SJSA1 (cell line): ENCODE data around the gene RAPGEF4. TPM values are rescaled to one million over a fixed set of nuclear protein-coding genes. Genes with fewer than 3 reads are reported as not detected.
A peak's percentile ranks its signal among the peaks of the same experiment; 100 is the strongest.

ENCODE experiments used
- DNase-seq, 2 experiments: peaks; one replicate each; pipeline ENCODE4 v3.0.0-alpha.2; 2015 to 2020; ENCODE audit warnings: low spot score in 2 of 2, low read depth in 1 of 2
- H3K27ac ChIP-seq: fragments of 250-450 bp; sonication (Bioruptor Pico); 2 replicates; pipeline ENCODE4 v1.5.1; 2020; ENCODE audit warnings: mild to moderate bottlenecking, moderate library complexity
- H3K27me3 ChIP-seq: fragments of 250-450 bp; sonication (Bioruptor Pico); replicated peaks from 2 replicates; pipeline ENCODE4 v1.5.1; 2020; ENCODE audit warnings: mild to moderate bottlenecking, moderate library complexity
- H3K36me3 ChIP-seq: fragments of 250-450 bp; sonication (Bioruptor Pico); 2 replicates; pipeline ENCODE4 v1.5.1; 2020; ENCODE audit warnings: mild to moderate bottlenecking
- H3K4me1 ChIP-seq: fragments of 250-450 bp; sonication (Bioruptor Pico); replicated peaks from 2 replicates; pipeline ENCODE4 v1.6.1; 2021; ENCODE audit warnings: mild to moderate bottlenecking
- H3K4me3 ChIP-seq: fragments of 250-450 bp; sonication (Bioruptor Pico); 2 replicates; pipeline ENCODE4 v1.5.1; 2020; ENCODE audit warnings: mild to moderate bottlenecking
- H3K9me3 ChIP-seq: fragments of 250-450 bp; sonication (Bioruptor Pico); replicated peaks from 2 replicates; pipeline ENCODE4 v1.5.1; 2020; ENCODE audit warnings: mild to moderate bottlenecking
- total RNA-seq: library from RNA; depleted of rRNA; stranded (reverse); fragments of >200 nt; shearing (Covaris generic); gene quantifications from 2 replicates; pipeline ENCODE4 v1.2.3, GENCODE V29; 2014

RAPGEF4 gene
- total RNA-seq, 1 experiment from 2014 or later = 0.47 TPM

DNA sequence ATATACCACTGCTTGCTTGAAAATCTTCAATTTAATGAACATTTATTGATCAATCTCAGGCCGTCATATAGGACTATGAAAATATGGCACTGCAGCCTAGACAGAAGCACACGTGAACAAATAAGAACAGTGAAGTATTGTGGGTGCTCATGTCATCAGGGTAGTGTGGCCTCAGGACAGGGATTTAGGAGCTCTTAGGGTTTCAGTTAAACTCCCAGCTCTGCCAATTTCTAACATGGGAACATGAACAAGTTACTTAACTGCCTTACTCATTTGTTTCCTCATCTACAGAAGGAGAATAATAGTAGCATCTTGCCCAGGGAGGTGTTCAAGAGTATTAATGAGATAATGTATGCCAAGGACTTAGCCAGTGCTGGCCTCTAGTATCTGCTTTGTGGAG is 194.0 kb downstream of the RAPGEF4 start:
- Histone ChIP-seq H3K27me3 (no peaks in the 10 kb centered on the region), H3K4me3 (no peak overlapping the region), H3K4me1 (peaks cover 42% of the 10 kb centered on the region), H3K27ac (no peak overlapping the region), H3K36me3 (no peaks in the 10 kb centered on the region), H3K9me3 (no peaks in the 10 kb centered on the region; the same call in 1 of the 2 replicates)
- DNase-seq = no peak

DNA sequence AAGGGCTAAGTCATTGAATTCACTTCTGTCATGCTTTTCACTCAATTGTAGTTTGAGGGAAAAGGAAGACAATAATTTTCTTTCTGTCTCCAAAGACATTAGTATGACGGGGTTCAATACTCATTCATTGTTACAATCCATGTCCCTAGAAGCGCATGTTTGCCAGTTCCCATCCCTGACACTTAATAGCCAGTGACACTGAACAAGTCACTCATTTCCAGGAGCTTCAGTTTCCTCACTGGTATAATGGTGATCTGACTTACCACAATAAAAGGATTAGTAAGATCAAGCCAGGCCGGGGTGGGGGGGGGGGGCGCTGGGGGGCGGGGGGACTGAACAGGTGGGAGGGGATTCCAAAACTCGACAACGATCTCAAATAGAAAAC is 195.2 kb downstream of the RAPGEF4 start:
- Histone ChIP-seq H3K27me3 (no peaks in the 10 kb centered on the region), H3K36me3 (no peaks in the 10 kb centered on the region), H3K4me3 (no peak overlapping the region), H3K4me1 (peaks cover 42% of the 10 kb centered on the region), H3K9me3 (no peaks in the 10 kb centered on the region; the same call in 1 of the 2 replicates), H3K27ac (peak overlapping the region; percentile 62; the same call in 1 of the 2 replicates)
- DNase-seq = no peak

DNA sequence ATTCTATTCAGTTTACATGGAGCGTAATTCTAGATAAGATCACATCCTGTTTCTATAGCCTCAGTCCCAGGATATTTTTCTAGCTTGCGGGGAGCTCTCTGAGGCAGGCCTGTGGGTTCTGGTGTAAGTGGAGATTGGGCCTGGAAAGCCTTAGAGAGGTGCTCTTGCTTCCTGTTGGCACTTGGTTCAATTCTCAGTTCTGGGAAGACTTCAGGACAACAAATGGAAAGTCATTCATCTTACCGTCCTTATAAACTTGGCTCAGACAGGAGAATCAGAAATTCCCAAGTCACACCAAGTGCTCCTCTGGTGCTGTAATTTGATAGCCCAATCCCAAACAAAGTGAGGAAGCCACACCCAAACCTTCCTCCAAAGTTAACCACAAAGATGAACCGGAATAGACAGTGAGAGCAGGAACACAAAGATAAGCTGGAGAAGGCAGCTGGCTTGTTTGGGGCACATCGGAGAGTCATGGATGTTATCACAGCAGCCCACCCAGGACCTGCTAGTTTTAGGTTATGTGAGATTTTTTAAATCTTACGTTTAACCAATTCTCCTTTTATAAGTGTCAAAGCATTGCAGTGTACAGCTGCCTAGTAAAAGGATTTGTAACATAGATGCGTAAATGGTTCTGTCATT is 195.7 kb downstream of the RAPGEF4 start:
- H3K4me3 ChIP-seq = peak overlapping the region; percentile 6
- peaks cover 42% of the 10 kb centered on the region for H3K4me1 ChIP-seq
- no peaks in the 10 kb centered on the region for H3K36me3 ChIP-seq

DNA sequence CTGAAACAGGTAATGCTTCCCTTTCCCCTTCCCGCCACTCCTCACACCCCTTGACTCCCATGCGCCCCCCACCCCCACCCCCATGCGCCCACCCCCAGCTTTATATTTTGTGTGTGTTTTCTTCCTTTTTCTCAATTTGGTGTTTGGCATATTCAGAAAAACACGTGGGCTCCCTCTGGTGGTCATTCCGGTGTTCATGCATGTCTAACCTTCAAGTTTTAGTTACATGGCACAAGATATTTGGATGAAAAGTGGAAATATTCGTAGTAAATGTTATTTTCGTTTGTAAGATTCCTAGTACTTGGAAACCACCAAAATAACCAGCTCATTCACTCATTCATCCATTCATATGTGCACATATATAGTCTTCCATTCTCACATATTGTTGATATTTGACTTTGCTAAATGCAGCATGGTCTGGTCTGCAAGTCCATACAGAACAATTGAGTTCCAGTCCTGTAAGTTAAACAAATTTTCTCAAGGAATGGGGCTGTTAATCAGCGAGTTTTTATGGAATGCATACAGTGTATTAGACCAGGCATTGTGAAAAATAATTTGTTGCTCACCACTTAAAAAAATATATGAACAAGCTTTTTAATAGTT is 196.4 kb downstream of the RAPGEF4 start:
- H3K27ac ChIP-seq = no peak overlapping the region
- H3K4me1 ChIP-seq = peaks cover 37% of the 10 kb centered on the region
- no peak overlapping the region for H3K4me3 ChIP-seq
- H3K9me3 ChIP-seq = no peaks in the 10 kb centered on the region; the same call in 1 of the 2 replicates
- peak; percentile 39 to 71 for DNase-seq
- no peaks in the 10 kb centered on the region for H3K27me3 ChIP-seq
- no peaks in the 10 kb centered on the region for H3K36me3 ChIP-seq

More for the DNA sequence above, 195.7 kb downstream of the RAPGEF4 start:
- no peaks in the 10 kb centered on the region; the same call in 1 of the 2 replicates for H3K9me3 ChIP-seq
- DNase-seq = peak; percentile 49 to 80
- peak overlapping the region; percentile 62; the same call in 1 of the 2 replicates for H3K27ac ChIP-seq
- no peaks in the 10 kb centered on the region for H3K27me3 ChIP-seq

DNA sequence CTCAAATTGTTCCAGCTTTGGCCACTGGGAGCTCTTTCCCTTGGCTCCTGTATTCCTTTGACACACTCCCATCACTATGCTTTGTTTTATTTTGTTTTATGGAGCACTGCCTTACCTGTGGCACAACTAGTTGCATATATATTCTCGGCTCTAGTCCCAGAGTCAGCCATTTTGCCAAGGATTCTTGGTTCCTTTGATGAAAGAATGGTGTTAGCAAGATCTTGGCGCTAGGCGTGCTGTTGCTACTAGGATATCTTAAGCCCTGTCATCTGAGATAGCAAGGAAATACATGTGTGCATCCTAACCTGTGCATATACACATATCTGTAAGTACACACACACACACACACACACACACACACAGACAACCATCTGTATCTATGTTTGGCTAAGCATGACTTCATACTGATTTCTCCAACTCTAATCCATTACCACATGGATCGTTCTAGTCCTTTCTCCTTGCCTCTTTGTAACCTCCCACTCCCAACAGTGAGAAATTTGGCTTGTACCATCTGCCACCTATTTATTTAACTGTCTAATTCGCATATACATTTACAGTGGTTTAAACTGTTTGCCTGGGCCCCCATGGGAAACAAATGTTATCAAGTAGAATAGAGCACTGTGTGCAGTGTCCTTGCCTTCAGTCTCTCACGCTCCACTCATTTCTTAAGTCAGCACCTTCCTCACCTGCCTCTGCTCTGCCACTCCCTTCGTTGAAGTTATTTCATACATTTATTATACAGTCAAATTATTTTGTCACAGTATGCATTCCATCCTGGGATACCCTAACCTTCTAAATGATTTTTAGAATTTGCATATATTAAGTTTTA is 202.5 kb downstream of the RAPGEF4 start:
- Histone ChIP-seq H3K36me3 (no peaks in the 10 kb centered on the region), H3K4me3 (no peak overlapping the region), H3K4me1 (peaks cover 10% of the 10 kb centered on the region), H3K27me3 (no peaks in the 10 kb centered on the region), H3K27ac (no peak overlapping the region), H3K9me3 (no peaks in the 10 kb centered on the region; the same call in 1 of the 2 replicates)
- DNase-seq = no peak

DNA sequence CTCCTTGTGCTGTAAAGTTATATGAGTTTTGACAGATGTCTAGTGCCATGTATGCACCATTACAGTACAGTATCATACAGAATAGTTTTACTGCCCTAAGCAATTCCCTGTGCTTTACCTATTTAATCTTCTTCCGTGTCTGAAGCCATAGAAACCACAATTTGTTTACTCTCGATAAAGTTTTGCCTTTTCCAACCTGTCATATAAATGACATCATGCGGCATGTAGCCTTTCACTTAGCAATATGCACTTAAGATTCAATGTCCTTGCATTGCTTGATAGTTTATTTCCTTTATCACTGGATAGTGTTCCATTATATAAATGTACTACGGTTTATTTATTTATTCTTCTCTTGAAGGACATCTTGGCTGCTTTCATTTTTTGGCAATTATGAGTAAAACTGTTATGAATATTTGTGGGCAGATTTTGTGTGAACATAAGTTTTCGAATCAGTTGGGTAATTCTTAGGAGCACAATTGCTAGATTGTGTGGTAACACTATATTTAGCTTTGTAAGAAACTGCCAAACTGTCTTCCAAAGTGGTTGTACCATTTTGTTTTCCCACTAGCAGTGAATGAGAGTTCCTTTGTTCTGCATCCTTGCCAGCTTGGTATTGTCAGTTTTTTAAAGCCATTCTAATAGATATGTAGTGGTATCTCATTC is 203.2 kb downstream of the RAPGEF4 start:
- Histone ChIP-seq H3K9me3 (no peaks in the 10 kb centered on the region; the same call in 1 of the 2 replicates), H3K36me3 (no peaks in the 10 kb centered on the region), H3K27ac (no peak overlapping the region), H3K4me1 (peaks cover 10% of the 10 kb centered on the region), H3K27me3 (no peaks in the 10 kb centered on the region), H3K4me3 (no peak overlapping the region)
- no peak for DNase-seq

DNA sequence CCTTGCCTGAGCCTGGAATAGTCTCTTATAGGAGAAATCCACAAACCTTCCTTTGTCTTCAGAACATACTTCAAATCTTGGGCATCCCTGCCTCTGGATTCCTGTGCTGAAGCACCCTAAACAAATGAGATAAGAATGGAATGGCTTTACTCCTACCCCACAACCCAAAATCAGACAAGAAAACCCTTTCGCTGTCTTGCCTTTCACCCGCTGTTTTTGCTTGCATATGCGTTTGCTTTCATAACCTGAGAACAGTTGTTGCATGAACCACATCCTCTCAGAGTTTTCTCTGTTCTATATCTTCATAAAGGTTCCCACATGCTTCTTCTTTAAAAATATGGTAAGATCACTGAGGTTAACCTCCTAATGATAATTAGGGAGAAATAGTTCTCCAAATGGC is 207.9 kb downstream of the RAPGEF4 start:
- DNase-seq = no peak
- Histone ChIP-seq H3K27me3 (no peaks in the 10 kb centered on the region), H3K9me3 (no peaks in the 10 kb centered on the region), H3K27ac (no peak overlapping the region), H3K4me3 (no peak overlapping the region), H3K36me3 (no peaks in the 10 kb centered on the region), H3K4me1 (peaks cover 18% of the 10 kb centered on the region)

DNA sequence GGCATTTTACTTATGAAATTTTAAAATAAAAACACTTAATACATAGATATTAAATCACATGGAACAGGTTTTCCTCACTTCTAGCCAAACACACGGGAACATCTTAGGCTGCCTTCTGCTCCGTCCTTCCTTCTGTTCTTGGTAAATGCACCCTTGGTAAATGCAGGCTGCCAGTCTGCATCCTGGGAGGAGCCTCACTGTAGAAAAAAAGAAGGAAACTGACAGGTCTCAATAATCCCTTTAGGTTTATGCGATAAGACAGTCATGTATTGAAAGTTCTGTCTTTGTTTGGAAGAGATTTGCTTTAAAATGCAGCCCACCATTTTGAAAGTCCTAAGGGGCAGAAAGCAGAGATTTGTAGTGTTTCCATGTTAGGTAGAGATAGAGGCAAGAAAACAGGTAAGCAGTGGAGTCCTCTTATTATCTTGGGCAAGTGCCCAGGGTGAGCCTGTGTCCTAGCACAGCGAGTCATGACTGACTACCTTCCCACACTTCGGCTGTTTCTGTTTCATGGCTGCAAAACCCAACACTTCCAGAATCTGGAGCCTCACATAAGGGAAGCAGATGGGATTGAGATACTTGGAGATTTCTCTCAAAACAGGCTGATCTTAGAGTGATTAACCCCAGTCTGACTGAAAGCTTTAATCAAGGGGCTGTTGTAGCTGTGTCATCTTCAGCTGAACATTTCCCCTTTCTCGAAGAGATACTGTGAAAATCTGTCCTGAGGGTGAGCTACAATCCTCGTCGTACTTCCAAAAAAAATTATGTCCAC is 208.6 kb downstream of the RAPGEF4 start:
- DNase-seq = no peak
- no peaks in the 10 kb centered on the region for H3K36me3 ChIP-seq
- no peaks in the 10 kb centered on the region for H3K27me3 ChIP-seq
- H3K27ac ChIP-seq = no peak overlapping the region
- H3K9me3 ChIP-seq = no peaks in the 10 kb centered on the region
- peaks cover 11% of the 10 kb centered on the region for H3K4me1 ChIP-seq
- H3K4me3 ChIP-seq = no peak overlapping the region

DNA sequence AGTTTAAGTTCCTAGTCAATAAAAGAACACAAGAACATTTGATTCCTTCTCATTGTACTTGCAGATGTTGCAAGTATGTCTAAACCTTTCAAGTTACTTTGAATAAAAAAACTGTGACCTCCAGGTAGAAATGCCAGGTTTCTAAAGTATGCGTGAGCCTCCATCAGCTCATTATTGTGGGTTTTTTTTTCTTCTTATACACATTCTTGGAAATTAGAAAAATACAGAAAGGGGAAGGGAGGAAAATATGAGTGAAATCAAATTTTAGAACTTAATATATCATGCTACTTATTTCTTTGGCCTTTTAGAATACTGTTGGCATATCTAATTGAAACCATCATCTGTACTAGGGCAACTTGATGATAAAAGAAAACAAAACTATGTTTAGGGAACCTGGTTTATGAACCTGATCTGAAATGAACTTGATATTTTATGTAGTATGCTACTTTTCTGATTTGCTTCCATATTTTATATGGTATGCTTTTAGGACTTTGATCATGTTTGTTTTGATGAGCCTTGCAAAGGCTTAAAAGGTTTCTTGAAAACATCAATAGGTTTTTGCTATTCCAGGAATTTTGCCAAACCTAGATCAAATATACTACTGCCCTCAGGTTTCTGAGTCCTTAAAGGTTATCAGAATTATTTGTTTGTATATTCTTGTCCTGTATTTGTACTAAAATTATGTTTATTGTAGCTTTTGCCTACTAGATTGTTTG is 209.3 kb downstream of the RAPGEF4 start:
- no peaks in the 10 kb centered on the region for H3K36me3 ChIP-seq
- H3K9me3 ChIP-seq = no peaks in the 10 kb centered on the region
- H3K27ac ChIP-seq = no peak overlapping the region
- no peak for DNase-seq
- peaks cover 9% of the 10 kb centered on the region for H3K4me1 ChIP-seq
- H3K27me3 ChIP-seq = no peaks in the 10 kb centered on the region
- H3K4me3 ChIP-seq = no peak overlapping the region

DNA sequence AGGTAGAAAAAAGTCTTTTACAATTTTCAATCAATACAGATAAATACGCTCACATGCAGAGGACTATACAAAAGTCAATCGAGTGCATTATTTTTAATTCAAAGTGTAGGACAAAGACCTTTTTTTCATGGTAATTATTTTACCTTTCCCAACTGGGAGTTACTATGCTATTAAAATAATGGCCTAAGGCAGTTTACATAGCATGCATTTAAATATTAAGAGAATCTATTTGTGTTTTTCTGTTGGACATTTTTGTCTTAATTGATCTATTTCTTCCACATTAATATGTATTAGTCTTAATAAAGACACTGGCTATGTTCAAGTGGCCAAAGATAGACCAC is 209.8 kb downstream of the RAPGEF4 start:
- no peak overlapping the region for H3K4me3 ChIP-seq
- H3K36me3 ChIP-seq = no peaks in the 10 kb centered on the region
- peaks cover 9% of the 10 kb centered on the region for H3K4me1 ChIP-seq
- no peak overlapping the region for H3K27ac ChIP-seq
- DNase-seq = no peak
- H3K9me3 ChIP-seq = no peaks in the 10 kb centered on the region
- H3K27me3 ChIP-seq = no peaks in the 10 kb centered on the region

DNA sequence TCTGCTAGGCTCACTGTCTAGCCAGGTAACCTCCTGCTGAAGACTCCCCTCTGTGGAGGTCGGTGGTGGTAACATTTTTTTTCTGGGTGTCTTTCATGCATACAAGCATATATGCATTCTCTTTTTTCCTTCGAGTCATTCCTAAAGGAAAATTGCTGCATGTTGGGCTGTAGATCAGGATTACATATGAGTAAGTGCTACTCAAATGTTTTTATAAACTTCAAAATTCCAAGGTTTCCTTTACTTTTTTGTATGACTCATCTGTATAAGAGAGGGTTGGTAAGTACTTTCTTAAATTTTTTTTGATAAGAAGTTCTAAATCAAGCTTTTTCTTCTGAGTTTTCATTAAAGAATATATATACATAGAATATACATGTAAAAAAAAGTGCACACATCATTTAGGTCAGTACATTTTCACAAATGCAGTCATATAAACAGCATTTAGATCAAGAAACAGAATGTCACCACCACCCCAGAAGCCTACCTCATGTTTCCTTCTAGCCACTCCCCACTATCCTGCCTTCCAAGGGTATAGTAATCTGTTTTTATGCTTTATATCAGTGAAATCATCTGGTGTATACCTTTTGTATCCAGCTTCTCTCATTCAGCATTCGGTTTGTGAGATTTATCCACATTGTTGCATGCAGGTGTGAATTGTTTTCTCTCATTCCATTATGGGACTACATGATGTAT is 212.0 kb downstream of the RAPGEF4 start:
- Histone ChIP-seq H3K27ac (no peak overlapping the region), H3K27me3 (no peaks in the 10 kb centered on the region)

DNA sequence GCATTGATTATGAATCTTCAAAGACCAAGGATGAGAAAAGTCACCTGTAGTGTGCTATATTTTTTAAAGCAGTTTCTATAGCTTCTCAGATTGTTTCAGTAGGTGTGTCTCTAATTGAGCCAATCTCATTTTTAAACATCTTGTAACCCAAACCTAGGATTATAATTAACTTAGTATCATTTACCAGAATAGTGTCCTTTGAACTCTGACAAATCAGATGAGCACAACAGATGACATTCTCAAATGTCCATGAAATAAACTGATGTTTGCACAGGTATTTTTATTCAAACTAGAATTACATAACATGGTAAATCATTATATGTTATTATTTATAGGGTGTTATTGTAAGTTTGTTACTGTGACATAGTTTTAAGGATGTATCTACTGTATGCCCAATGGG is 213.9 kb downstream of the RAPGEF4 start:
- no peaks in the 10 kb centered on the region for H3K27me3 ChIP-seq
- H3K36me3 ChIP-seq = no peaks in the 10 kb centered on the region
- no peaks in the 10 kb centered on the region for H3K9me3 ChIP-seq
- DNase-seq = no peak
- no peak overlapping the region for H3K27ac ChIP-seq
- H3K4me3 ChIP-seq = no peak overlapping the region
- H3K4me1 ChIP-seq = peaks cover 9% of the 10 kb centered on the region

More for the DNA sequence above, 212.0 kb downstream of the RAPGEF4 start:
- no peaks in the 10 kb centered on the region for H3K9me3 ChIP-seq
- DNase-seq = no peak
- H3K4me3 ChIP-seq = no peak overlapping the region
- peaks cover 9% of the 10 kb centered on the region for H3K4me1 ChIP-seq
- no peaks in the 10 kb centered on the region for H3K36me3 ChIP-seq
